Natural killer cell treated with Interleukin-12 subunit alpha and Interleukin-12 subunit beta and Interleukin-15 and Interleukin-18, amount 100 ng/mL, for 72 hours (primary cell): ENCODE measurements around the gene SAMD7. TPM values are rescaled to one million over a fixed set of nuclear protein-coding genes. Genes with fewer than 3 reads are reported as not detected.

ENCODE experiments used
- ATAC-seq, 2 donors: fragments of 150-1000 bp; cut with Tn5 transposase in 1 of 2; sonication (Bioruptor Pico), chemical (Tn5 transposase) in 1 of 2; 2 replicates each; pipeline ENCODE4 v1.10.0; 2021
- DNase-seq: peaks from one replicate; pipeline ENCODE4 v3.0.0; 2022; ENCODE audit warnings: low spot score
- H3K27ac Mint-ChIP-seq, 2 donors: 1 replicate in 1 of 2; 2 replicates in 1 of 2; pipeline ENCODE4 v1.8.0; 2022; ENCODE audit warnings: mixed read lengths in 2 of 2, mild to moderate bottlenecking in 1 of 2, moderate library complexity in 1 of 2
- H3K27me3 Mint-ChIP-seq, 2 donors: 1 replicate in 1 of 2; 2 replicates in 1 of 2; pipeline ENCODE4 v1.8.0; 2022; ENCODE audit warnings: mixed read lengths in 2 of 2
- H3K36me3 Mint-ChIP-seq: one replicate; pipeline ENCODE4 v1.8.0; 2022; ENCODE audit warnings: mixed read lengths
- H3K4me1 Mint-ChIP-seq, 2 donors: 1 replicate in 1 of 2; 2 replicates in 1 of 2; pipeline ENCODE4 v1.8.0; 2022; ENCODE audit warnings: low read depth in 2 of 2, mixed read lengths in 2 of 2, mild to moderate bottlenecking in 1 of 2
- H3K4me3 Mint-ChIP-seq: one replicate; pipeline ENCODE4 v1.8.0; 2022; ENCODE audit warnings: mixed read lengths
- H3K9me3 Mint-ChIP-seq: 2 replicates; pipeline ENCODE4 v1.8.0; 2022; ENCODE audit warnings: mixed read lengths
- total RNA-seq, 2 donors: library from RNA; stranded (reverse); gene quantifications; one replicate each; pipeline ENCODE4 v1.2.3, GENCODE V29; 2022

Gene SAMD7
- total RNA-seq, 2 donors from 2014 or later: not detected

DNA sequence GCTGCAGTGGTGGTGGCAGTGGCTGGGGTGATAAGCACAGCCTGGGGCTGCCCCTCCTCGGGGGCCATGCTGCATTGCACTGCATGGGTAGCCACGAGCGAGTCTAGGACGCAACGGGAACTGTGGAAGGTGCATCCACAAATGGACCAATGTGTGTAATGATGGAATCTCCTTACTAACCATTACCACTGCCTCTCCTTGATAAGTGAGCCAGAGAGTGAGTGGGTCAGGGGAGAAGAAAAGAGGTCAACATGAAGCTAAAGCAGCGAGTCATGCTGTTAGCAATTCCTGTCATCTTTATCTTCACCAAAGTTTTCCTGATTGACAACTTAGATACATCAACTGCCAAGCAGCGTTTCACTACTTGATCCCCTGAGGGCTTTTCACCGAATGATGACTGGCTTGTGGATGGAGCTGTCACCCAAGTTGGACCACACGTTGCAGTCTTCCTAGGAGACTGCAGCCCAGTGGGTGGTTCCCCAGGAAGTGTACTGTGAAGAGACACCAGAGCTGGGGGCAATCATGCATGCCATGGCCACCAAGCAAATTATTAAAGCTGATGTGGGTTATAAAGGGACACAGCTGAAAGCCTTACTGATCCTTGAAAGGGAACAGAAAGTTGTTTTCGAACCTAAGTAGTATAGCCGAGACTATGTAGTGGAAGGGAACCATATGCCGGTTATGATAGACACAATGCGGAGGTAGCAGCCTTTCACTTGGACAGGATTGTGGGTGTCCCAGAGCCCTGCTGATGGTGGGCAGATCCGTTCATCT, 20.6 kb downstream of the SAMD7 start:
- H3K4me1 Mint-ChIP-seq: no peaks in the 10 kb centered on the region
- no peaks in the 10 kb centered on the region for H3K36me3 Mint-ChIP-seq
- no peaks in the 10 kb centered on the region for H3K9me3 Mint-ChIP-seq
- peaks cover 20 to 36% of the 10 kb centered on the region in 2 donors for H3K27me3 Mint-ChIP-seq
- no peak overlapping the region for H3K27ac Mint-ChIP-seq
- ATAC-seq: no peak
- no peak overlapping the region for H3K4me3 Mint-ChIP-seq
- DNase-seq: no peak

DNA sequence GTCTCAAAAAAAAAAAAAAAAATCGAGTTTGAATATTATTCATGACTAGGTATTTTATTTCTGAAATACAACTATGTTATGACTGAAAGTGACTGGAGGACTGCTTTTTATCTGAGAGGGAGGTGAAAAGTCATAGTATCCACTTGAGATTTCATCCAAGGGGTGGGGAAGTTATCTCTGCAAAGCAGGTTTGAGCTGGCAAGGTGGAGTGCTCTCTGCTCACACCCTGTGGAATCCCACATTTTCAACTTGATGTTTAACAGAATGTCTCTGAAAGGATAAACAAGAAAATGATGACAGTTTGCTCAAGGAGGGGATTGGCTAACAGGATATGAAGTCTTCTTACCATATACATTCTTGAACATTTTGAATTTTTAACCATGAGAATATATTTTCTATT, 27.9 kb downstream of the SAMD7 start:
- no peaks in the 10 kb centered on the region for H3K36me3 Mint-ChIP-seq
- H3K9me3 Mint-ChIP-seq: no peaks in the 10 kb centered on the region
- no peaks in the 10 kb centered on the region for H3K4me1 Mint-ChIP-seq
- H3K4me3 Mint-ChIP-seq: no peak overlapping the region
- H3K27ac Mint-ChIP-seq: no peak overlapping the region
- ATAC-seq (no peak), DNase-seq (no peak)
- peaks cover 31 to 47% of the 10 kb centered on the region in 2 donors for H3K27me3 Mint-ChIP-seq

DNA sequence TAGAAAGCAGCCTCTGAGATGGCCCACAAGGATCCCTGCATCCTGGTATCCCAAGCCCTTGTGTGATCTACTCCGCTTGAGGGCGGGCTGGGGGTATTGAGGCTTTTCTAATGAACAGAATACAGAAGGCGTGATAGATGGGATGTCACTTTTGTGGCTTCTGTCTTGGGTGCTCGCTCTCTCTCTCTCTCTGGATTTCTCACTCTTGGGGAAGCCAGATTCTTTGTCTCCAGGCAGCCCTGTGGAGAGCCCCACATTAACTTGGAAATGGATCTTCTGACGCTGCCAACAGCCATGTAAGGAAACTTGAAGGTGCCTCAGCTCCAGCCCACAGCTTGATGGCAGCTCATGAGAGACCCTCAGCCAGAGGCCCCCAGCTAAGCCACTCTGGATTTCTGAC, 28.4 kb downstream of the SAMD7 start:
- no peaks in the 10 kb centered on the region for H3K4me1 Mint-ChIP-seq
- ATAC-seq: no peak
- DNase-seq: no peak
- no peaks in the 10 kb centered on the region for H3K9me3 Mint-ChIP-seq
- no peak overlapping the region for H3K27ac Mint-ChIP-seq
- H3K36me3 Mint-ChIP-seq: no peaks in the 10 kb centered on the region
- H3K27me3 Mint-ChIP-seq: peaks cover 28 to 43% of the 10 kb centered on the region in 2 donors
- no peak overlapping the region for H3K4me3 Mint-ChIP-seq

DNA sequence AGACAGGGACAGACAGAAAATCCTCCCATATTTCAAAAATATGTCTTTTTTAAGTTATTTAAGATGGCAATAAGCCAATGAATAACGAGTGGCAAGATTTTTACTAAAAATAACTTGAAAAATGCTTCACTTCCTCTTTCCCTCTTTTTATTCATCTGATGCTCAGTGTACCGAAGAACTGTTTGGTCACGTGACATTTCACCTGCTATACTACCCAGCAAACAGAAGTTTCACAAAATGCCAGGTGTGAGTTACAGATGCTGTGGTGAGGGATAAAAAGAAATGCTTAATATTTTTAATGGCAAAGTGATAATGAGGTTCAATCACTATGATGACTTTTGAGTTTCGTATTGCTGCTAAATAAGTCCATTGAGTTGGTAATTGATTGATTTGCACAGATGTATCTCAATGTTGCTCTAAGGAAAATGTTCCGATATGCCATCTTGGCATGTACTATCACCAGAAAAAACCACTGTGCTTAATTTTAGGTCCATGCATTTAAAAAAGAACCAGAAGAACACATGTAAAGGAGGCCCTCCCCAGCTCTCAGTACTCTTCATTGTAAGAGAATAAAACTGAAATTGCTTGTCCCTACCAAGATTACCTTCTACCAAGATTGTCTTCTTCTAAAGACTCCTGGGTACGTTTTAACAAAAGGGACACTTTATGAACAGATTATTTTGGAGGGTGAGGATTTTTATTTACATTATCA, 29.3 kb downstream of the SAMD7 start:
- no peak for DNase-seq
- H3K27me3 Mint-ChIP-seq: peaks cover 23 to 42% of the 10 kb centered on the region in 2 donors
- H3K27ac Mint-ChIP-seq: no peak overlapping the region
- no peaks in the 10 kb centered on the region for H3K36me3 Mint-ChIP-seq
- ATAC-seq: no peak
- peaks cover 3 to 8% of the 10 kb centered on the region in 2 donors for H3K4me1 Mint-ChIP-seq
- H3K9me3 Mint-ChIP-seq: no peaks in the 10 kb centered on the region
- no peak overlapping the region for H3K4me3 Mint-ChIP-seq

DNA sequence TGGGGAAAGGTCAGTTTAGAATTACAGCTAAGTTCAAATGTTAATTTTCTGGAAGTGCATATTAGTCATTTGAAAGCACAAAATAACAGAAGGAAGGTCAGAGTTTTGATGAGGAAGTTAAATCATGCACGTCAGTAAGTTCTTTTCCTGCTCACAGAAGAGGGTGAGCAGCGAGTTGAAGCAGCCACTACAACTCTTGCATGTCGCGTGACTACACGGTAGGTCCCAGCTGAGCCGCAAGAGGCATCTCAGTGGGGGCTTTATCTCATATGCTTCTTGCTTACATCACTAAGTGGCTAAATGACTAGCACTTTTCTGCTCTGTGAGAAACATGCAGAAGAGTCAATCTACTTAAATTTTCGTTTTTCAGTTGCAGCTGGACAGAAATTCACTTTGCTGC, 33.9 kb downstream of the SAMD7 start:
- Mint-ChIP-seq H3K4me1 (peaks cover 3 to 9% of the 10 kb centered on the region in 2 donors), H3K9me3 (no peaks in the 10 kb centered on the region), H3K36me3 (no peaks in the 10 kb centered on the region), H3K4me3 (peak overlapping the region; percentile 26), H3K27me3 (peaks cover 10 to 27% of the 10 kb centered on the region in 2 donors), H3K27ac (peak overlapping the region in 1 of 2 donors; percentile 40)
- peak; percentile 62 to 82 for ATAC-seq
- no peak for DNase-seq

DNA sequence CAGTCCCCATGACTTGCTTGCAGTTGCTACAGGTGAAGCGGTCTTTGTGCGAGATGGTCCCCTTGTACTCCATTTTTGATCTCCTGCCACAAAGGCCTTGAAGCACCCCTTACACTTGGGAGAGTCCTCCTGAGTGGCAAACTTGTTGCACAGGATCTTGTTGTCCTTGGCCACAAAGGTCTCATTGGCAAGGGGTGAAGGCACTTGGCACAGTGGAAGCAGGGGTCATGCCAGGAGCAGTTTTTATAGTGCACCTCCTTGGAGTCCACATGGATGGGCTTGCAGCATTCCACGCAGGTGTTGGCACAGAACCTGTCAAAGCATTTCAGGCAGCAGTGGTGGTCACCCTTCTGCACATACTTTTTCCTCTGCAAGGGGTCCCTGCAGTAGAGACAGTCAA, 35.0 kb downstream of the SAMD7 start:
- H3K27ac Mint-ChIP-seq: no peak overlapping the region
- H3K4me3 Mint-ChIP-seq: no peak overlapping the region
- peaks cover 3 to 9% of the 10 kb centered on the region in 2 donors for H3K4me1 Mint-ChIP-seq
- no peaks in the 10 kb centered on the region for H3K9me3 Mint-ChIP-seq
- DNase-seq: no peak
- peaks cover 10 to 29% of the 10 kb centered on the region in 2 donors for H3K27me3 Mint-ChIP-seq
- no peaks in the 10 kb centered on the region for H3K36me3 Mint-ChIP-seq
- no peak for ATAC-seq

DNA sequence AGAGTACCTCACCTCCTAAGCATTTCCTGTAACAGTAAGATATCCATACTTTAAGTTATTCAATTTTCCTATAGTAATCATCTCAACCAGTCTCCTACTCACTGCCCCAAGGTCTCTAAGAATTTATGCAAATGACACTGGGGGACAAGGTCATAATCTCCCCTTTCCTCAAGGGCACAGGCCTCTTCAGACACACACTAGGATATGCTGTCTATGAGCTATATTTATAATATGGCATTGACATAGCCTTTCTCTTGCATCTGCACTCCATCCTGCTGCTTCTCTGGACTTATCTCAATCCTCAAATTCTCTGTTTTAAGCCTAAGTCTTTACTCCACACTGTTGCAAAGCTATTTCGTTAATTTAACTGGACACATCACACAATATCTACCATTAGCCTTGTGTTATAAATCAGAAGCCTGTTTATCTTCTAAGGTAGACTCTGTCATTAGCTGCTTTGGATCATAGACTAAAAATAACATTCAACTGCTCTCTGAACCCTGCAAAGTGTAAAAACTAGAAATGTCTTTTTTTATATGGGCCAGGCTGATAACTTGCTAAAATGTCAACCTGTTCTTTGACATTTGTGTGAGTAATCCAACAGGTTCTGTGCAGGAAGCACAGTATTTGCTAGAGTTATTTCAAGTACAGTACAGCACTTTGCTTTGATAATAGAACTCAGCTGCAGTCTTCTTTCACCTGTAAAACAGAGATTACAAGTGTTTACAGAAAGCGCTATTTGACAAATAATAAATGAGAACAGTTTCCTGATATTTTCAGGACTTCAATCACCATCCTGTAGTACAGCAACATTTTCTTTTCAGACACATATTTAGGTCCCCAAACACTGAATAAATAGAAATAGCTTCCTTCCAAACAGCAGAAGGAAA, 37.4 kb downstream of the SAMD7 start:
- H3K36me3 Mint-ChIP-seq: no peaks in the 10 kb centered on the region
- ATAC-seq: no peak
- H3K4me3 Mint-ChIP-seq: no peak overlapping the region
- H3K27ac Mint-ChIP-seq: no peak overlapping the region
- H3K4me1 Mint-ChIP-seq: peaks cover 3 to 9% of the 10 kb centered on the region in 2 donors
- H3K27me3 Mint-ChIP-seq: peaks cover 9 to 23% of the 10 kb centered on the region in 2 donors
- DNase-seq: no peak
- H3K9me3 Mint-ChIP-seq: no peaks in the 10 kb centered on the region

DNA sequence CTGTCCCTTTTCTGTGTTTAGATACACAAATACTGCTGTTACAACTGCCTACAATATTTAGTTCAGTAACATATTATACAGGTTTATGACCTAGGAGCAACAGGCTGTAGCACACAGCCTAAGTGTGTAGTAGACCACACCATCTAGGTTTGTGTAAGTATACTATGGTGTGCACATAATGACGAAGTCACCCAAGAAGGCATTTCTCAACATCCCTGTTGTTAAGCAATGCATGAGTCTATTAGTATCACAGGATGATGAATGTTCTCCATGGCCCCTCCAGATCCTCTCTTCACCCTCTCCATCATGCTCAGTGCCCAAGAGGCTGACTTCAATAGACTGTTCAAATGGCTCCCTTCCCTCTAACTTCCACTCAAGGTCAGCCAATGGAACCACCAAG, 40.7 kb downstream of the SAMD7 start:
- no peak overlapping the region for H3K27ac Mint-ChIP-seq
- H3K36me3 Mint-ChIP-seq: no peaks in the 10 kb centered on the region
- H3K4me3 Mint-ChIP-seq: no peak overlapping the region
- no peaks in the 10 kb centered on the region for H3K4me1 Mint-ChIP-seq
- DNase-seq: no peak
- H3K9me3 Mint-ChIP-seq: no peaks in the 10 kb centered on the region
- peaks cover 21 to 27% of the 10 kb centered on the region in 2 donors for H3K27me3 Mint-ChIP-seq
- ATAC-seq: no peak

DNA sequence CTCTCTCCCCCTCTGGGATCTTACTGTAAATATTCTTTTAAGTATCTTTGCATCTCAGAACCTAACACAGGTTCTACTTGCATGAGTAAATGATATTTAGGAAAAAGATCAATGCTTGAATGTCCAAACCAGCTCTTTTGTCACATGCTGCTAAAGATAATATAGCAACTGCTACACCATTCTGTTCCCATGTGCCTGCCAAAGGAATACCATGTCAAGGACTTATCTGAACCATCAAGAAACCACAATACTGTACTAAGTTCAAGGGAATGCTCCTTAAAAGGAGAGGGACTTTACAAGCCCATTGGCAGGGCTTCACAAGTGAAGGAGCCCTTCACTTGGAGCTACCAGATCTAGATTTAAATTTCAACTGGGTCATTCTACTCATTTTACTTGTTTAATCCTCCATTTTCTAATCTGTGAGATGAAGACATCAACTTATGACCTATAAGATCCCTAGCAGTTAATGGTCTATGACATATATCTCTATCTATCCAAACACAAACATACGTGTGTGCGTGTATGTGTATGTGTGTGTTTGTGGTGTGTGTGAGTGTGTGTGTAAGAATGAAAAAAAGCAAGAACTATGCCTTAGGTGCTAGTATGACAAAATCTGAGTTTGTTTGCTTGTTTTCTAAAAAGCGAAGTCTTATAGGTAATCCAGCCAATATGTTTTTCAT, 42.2 kb downstream of the SAMD7 start:
- no peak overlapping the region for H3K4me3 Mint-ChIP-seq
- H3K36me3 Mint-ChIP-seq: no peaks in the 10 kb centered on the region
- H3K9me3 Mint-ChIP-seq: no peaks in the 10 kb centered on the region
- ATAC-seq (no peak), DNase-seq (no peak)
- H3K4me1 Mint-ChIP-seq: no peaks in the 10 kb centered on the region
- peaks cover 21 to 23% of the 10 kb centered on the region in 2 donors for H3K27me3 Mint-ChIP-seq
- no peak overlapping the region for H3K27ac Mint-ChIP-seq

DNA sequence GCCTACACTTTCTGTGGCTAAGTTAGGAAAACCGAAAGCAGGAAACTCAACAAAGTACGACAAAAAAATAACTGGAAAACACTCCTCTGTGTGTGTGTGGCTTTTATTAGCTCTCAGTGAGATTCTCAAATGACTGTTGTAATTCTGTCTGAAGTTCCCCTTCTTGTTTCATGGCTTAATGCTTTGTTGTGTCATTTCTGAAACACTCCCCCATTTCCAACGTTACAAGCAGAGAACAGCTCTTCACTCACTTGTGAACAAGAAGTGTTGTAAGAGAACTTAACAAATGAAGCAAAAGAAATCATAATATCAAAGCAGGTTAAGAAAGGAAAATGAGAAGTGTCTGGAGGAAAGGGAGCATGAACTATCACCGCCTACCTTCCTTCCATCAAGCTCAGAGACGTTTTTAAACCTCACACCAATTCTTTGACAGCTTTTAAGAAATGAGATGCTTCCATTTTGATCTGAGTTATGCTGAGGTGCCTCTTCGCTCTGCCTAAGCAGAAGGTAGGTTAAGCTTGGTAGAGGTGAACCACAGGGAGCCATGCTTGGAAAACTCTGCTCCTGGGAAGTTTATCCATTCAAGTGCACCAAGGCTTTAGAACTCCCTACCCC, 42.9 kb downstream of the SAMD7 start:
- no peak overlapping the region for H3K27ac Mint-ChIP-seq
- H3K27me3 Mint-ChIP-seq: peaks cover 24 to 25% of the 10 kb centered on the region in 2 donors
- no peaks in the 10 kb centered on the region for H3K36me3 Mint-ChIP-seq
- H3K4me3 Mint-ChIP-seq: no peak overlapping the region
- H3K4me1 Mint-ChIP-seq: no peaks in the 10 kb centered on the region
- no peak for ATAC-seq
- no peaks in the 10 kb centered on the region for H3K9me3 Mint-ChIP-seq
- DNase-seq: no peak

DNA sequence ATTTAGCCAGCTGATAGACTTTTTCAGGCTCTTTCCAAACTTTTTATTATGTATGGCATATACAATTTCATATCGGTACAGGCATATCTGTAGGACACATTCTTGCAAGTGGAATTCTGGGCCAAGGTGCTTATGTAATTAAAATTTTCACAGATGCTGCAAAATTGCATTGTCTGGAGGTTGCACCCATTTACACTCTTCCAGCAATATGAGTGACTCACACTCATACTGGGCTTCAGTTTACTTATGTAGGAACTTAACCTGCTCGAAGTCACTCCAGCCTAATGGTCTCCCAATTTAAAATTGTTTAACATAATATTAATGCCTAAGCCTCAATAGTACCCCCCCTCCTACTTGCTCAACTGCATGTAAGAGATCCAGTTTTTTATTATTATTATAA, 44.0 kb downstream of the SAMD7 start:
- Mint-ChIP-seq H3K4me3 (no peak overlapping the region), H3K27me3 (peaks cover 28% of the 10 kb centered on the region in 2 donors), H3K36me3 (no peaks in the 10 kb centered on the region), H3K9me3 (no peaks in the 10 kb centered on the region), H3K4me1 (no peaks in the 10 kb centered on the region), H3K27ac (no peak overlapping the region)
- ATAC-seq: no peak
- DNase-seq: no peak

DNA sequence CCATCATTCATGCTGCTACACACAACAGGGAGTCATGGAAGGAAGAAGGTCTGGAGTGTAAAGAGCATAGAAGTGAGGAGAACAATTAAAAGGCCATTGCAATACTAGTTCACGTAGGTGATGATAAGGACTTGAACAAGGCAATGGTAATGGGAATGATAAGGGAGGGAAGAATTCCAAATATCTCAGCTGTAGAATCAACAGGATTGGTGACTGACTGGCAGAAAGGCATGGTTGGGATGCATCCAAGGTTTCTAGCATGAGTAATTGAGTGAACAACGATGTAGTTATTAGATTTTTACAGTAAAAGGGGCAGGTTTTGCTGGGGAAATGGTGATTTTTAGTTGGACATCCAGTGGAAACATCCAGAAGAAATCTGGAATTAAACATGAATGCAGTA, 52.8 kb downstream of the SAMD7 start:
- Mint-ChIP-seq H3K27me3 (peaks cover 27 to 37% of the 10 kb centered on the region in 2 donors), H3K4me1 (peaks cover 18 to 29% of the 10 kb centered on the region in 2 donors), H3K27ac (no peak overlapping the region), H3K4me3 (peak overlapping the region; percentile 11), H3K36me3 (peaks cover 6% of the 10 kb centered on the region), H3K9me3 (no peaks in the 10 kb centered on the region)
- ATAC-seq (no peak), DNase-seq (no peak)
